ENCODE results near the gene IL37.

IL37 gene

GRCh38 chr2:112910865-112911264 lies at the start of gene IL37:
TSS of gene IL37 (plus strand) at chr2:112911165. CDS start at chr2:112913013, 1,848 bp downstream.
- TF ChIP-seq CTCF (IDR thresholded peaks at IDR 0.05; ENCODE audit: low read depth, low read length, missing control alignments) = no peak
- H3K4me3 ChIP-seq (replicated peaks; ENCODE audit: low read depth, low read length) = no peak within 1 kb of the TSS
- DNase-seq (ENCODE audit: extremely low read depth, low read depth) = no peak

GRCh38 chr2:112864072-112864471 lies 46.9 kb upstream of the IL37 start:
- DNase-seq (ENCODE audit: extremely low read depth, low read depth) = no peak
- H3K4me3 ChIP-seq (replicated peaks; ENCODE audit: low read depth, low read length) = no peak overlapping the region
- TF ChIP-seq CTCF (IDR thresholded peaks at IDR 0.05; ENCODE audit: low read depth, low read length, missing control alignments) = no peak

GRCh38 chr2:112866128-112866835 lies 44.7 kb upstream of the IL37 start:
- no peak for TF ChIP-seq CTCF (IDR thresholded peaks at IDR 0.05; ENCODE audit: low read depth, low read length, missing control alignments)
- H3K4me3 ChIP-seq (replicated peaks; ENCODE audit: low read depth, low read length) = no peak overlapping the region
- DNase-seq (ENCODE audit: extremely low read depth, low read depth) = no peak

GRCh38 chr2:112867701-112868631 lies 43.0 kb upstream of the IL37 start:
- no peak overlapping the region for H3K4me3 ChIP-seq (replicated peaks; ENCODE audit: low read depth, low read length)
- DNase-seq (ENCODE audit: extremely low read depth, low read depth) = no peak
- TF ChIP-seq CTCF (IDR thresholded peaks at IDR 0.05; ENCODE audit: low read depth, low read length, missing control alignments) = no peak

GRCh38 chr2:112869258-112869842 lies 41.6 kb upstream of the IL37 start:
- DNase-seq (ENCODE audit: extremely low read depth, low read depth) = peak; percentile 90
- H3K4me3 ChIP-seq (replicated peaks; ENCODE audit: low read depth, low read length) = no peak overlapping the region
- no peak for TF ChIP-seq CTCF (IDR thresholded peaks at IDR 0.05; ENCODE audit: low read depth, low read length, missing control alignments)

GRCh38 chr2:112870841-112871835 lies 39.8 kb upstream of the IL37 start:
- no peak for DNase-seq (ENCODE audit: extremely low read depth, low read depth)
- no peak overlapping the region for H3K4me3 ChIP-seq (replicated peaks; ENCODE audit: low read depth, low read length)
- no peak for TF ChIP-seq CTCF (IDR thresholded peaks at IDR 0.05; ENCODE audit: low read depth, low read length, missing control alignments)
